Cardiac muscle cell (in vitro differentiated cells and primary cell): ENCODE data around the gene FAR2. TPM values are rescaled to one million over a fixed set of nuclear protein-coding genes. Genes with fewer than 3 reads are reported as not detected.

Experiments
- DNase-seq, 2 donors: peaks; one replicate each; pipeline versions ENCODE4 v3.0.0 to v3.0.0-alpha.2; 2010 to 2017; ENCODE audit warnings: low read depth in 1 of 2, low spot score in 1 of 2
- H3K27ac ChIP-seq: fragments of 200-600 bp; sonication (generic); 2 replicates; pipeline ENCODE4 v1.5.1; 2016
- H3K27me3 ChIP-seq: fragments of 200-600 bp; sonication (generic); 2 replicates; pipeline ENCODE4 v1.6.0; 2016; ENCODE audit warnings: control low read depth
- H3K36me3 ChIP-seq: fragments of 200-600 bp; sonication (generic); 2 replicates; pipeline ENCODE4 v1.5.1; 2016; ENCODE audit warnings: control low read depth
- H3K4me1 ChIP-seq: fragments of 200-600 bp; sonication (generic); 2 replicates; pipeline ENCODE4 v1.8.1; 2017; ENCODE audit warnings: low read depth, mild to moderate bottlenecking, mixed run types
- H3K4me3 ChIP-seq: fragments of 200-600 bp; sonication (generic); 2 replicates; pipeline ENCODE4 v1.5.1; 2016; ENCODE audit warnings: mild to moderate bottlenecking
- H3K9me3 ChIP-seq: fragments of 200-600 bp; sonication (generic); 2 replicates; pipeline ENCODE4 v1.5.1; 2017; ENCODE audit warnings: low read depth, mild to moderate bottlenecking, control low read depth
- polyA plus RNA-seq: library from polyadenylated mRNA; unstranded; fragments of >200 nt; fragmentation: Nextera tagmentation; extraction: Ambion mirVana; gene quantifications from 2 replicates; pipeline ENCODE4 v1.2.1, GENCODE V29; 2016
- total RNA-seq: library from RNA; depleted of rRNA; stranded (reverse); fragments of >200 nt; gene quantifications from 2 replicates; pipeline ENCODE4 v1.2.3, GENCODE V29; 2016
- TF ChIP-seq, protein P1 (sequence below): IDR thresholded peaks from 2 replicates; pipeline ENCODE4 v1.5.1; 2012; ENCODE audit warnings: low read depth, mild to moderate bottlenecking, low read length

Gene FAR2
- total and polyA plus RNA-seq, 2 experiments from 2014 or later: 0.38 to 0.42 TPM

DNA sequence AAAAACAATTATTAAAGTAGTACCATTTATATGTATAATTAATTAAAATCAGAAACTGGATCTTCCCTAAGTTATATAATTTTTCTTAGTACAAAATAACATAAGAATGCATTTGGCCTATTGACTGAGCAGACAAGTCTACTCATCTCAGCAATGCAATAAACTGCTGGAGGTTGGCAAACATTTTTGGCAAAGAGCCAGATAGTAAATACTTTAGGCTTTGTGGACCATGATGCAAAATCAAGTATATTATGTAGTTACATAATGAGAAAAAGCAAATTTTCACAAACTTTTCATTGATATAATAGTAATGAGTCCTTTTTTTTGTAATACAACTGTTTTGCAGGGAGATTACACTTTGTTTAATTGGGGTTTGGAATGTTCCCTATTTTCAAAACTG lies 201.0 kb downstream of the FAR2 start:
- Histone ChIP-seq H3K27ac (no peak overlapping the region), H3K27me3 (no peaks in the 10 kb centered on the region), H3K36me3 (peaks cover 44% of the 10 kb centered on the region), H3K4me3 (no peak overlapping the region), H3K4me1 (no peaks in the 10 kb centered on the region), H3K9me3 (no peaks in the 10 kb centered on the region)
- DNase-seq: peak; percentile 13 to 70
- TF ChIP-seq, protein P1, sequence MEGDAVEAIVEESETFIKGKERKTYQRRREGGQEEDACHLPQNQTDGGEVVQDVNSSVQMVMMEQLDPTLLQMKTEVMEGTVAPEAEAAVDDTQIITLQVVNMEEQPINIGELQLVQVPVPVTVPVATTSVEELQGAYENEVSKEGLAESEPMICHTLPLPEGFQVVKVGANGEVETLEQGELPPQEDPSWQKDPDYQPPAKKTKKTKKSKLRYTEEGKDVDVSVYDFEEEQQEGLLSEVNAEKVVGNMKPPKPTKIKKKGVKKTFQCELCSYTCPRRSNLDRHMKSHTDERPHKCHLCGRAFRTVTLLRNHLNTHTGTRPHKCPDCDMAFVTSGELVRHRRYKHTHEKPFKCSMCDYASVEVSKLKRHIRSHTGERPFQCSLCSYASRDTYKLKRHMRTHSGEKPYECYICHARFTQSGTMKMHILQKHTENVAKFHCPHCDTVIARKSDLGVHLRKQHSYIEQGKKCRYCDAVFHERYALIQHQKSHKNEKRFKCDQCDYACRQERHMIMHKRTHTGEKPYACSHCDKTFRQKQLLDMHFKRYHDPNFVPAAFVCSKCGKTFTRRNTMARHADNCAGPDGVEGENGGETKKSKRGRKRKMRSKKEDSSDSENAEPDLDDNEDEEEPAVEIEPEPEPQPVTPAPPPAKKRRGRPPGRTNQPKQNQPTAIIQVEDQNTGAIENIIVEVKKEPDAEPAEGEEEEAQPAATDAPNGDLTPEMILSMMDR: no peak

DNA sequence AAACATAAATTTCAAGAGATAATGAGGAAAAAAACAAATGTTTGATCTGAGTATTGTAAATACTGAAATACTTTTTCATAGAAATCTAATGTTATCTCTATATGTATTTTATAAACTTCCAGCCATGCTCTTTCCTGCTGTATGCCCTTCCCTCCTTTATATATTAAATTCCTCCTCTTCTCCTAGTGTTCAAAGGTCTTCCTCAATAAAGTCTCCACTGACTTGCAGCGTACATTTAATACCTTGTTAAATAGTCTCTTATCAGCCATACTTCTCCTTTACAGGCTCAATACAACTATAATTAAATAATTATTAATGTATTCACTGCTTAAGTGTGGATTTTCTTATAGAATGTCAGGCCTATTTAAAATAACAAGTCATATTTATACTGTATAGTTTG lies 205.9 kb downstream of the FAR2 start:
- TF ChIP-seq, protein P1: no peak
- DNase-seq: no peak
- Histone ChIP-seq H3K4me3 (no peak overlapping the region), H3K27me3 (no peaks in the 10 kb centered on the region), H3K9me3 (no peaks in the 10 kb centered on the region), H3K27ac (no peak overlapping the region), H3K36me3 (peaks cover 39% of the 10 kb centered on the region), H3K4me1 (no peaks in the 10 kb centered on the region)

DNA sequence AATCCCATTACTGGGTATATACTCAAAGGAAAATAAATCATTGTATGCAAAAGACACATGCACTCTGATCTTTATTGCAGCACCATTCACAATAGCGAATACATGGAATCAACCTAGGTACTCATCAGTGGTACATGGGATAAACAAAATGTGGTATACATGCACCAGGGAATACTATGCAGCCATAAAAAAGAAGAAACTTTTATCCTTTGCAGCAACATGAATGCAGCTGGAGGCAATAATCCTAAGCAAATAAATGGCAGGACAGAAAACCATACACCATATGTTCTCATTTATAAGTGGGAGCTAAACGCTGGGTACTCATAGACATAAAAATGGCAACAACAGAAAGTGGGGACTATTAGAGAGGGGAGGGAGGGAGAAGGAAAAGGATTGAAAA lies 216.0 kb downstream of the FAR2 start:
- no peak overlapping the region for H3K27ac ChIP-seq
- H3K9me3 ChIP-seq: no peaks in the 10 kb centered on the region
- no peak overlapping the region for H3K4me3 ChIP-seq
- no peak for DNase-seq
- peaks cover 21% of the 10 kb centered on the region for H3K36me3 ChIP-seq
- no peaks in the 10 kb centered on the region for H3K4me1 ChIP-seq
- H3K27me3 ChIP-seq: no peaks in the 10 kb centered on the region
- TF ChIP-seq, protein P1: no peak

DNA sequence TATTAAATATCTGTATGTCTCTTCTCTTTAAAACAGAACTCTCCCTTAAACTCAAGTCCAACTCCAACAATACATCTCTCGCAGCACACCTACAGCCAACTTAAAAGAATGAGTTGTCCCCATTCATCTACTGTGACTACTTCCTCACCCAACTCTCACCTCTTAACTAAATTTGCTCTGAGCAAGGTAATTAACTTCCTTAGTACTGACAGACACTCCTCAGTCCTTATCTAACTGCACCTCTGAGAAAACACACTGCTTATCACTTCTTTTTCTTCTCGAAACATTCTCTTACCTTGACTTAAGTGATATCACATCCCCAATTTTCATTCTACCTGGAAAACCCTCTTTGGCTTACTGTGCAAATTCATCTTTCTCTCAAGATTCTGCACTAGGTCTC lies 224.9 kb downstream of the FAR2 start:
- TF ChIP-seq, protein P1: no peak
- Histone ChIP-seq H3K36me3 (peaks cover 14% of the 10 kb centered on the region), H3K4me3 (no peak overlapping the region), H3K4me1 (no peaks in the 10 kb centered on the region), H3K27ac (no peak overlapping the region), H3K9me3 (no peaks in the 10 kb centered on the region), H3K27me3 (no peaks in the 10 kb centered on the region)
- no peak for DNase-seq

DNA sequence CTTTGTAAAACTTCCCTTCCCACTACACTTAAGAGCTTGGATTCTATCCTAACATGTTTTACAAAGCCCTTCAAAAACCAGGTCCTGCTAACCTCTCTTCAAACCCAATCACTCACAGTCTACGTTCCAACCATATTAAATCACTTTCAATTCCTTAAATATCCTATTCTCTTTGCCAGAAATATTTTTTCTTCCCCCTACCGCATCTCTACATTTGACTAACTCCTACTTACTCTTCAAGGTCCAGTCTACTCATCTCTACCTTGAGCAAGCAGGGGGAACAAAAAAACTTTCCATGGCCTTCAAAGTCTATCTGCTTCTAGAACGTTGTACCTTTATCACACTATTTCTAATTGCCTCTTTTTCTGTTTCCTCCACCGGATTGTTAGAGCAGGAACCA lies 225.8 kb downstream of the FAR2 start:
- TF ChIP-seq, protein P1: no peak
- H3K27me3 ChIP-seq: no peaks in the 10 kb centered on the region
- peaks cover 6% of the 10 kb centered on the region for H3K4me1 ChIP-seq
- H3K9me3 ChIP-seq: no peaks in the 10 kb centered on the region
- H3K4me3 ChIP-seq: no peak overlapping the region
- no peak for DNase-seq
- no peak overlapping the region for H3K27ac ChIP-seq
- peaks cover 14% of the 10 kb centered on the region for H3K36me3 ChIP-seq

DNA sequence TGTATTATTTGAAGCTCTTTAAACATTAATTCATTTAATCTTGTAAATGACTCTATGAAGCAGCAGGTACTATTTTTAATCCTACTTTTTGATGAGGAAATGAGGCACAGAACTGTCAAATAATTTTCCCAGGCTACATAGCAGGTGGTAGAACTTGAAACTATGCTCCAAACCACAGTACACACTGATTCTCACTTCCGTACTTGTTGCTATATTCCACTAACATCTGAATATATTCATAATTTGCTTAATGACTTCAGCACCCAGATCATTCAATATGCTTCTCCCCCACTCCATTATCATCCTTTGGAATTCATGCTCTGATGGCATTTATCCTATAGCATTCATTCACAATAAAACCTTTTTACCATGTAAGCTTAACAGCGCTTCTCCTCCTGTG lies 227.0 kb downstream of the FAR2 start:
- H3K27me3 ChIP-seq: no peaks in the 10 kb centered on the region
- H3K36me3 ChIP-seq: peaks cover 3% of the 10 kb centered on the region
- no peak overlapping the region for H3K4me3 ChIP-seq
- no peaks in the 10 kb centered on the region for H3K9me3 ChIP-seq
- H3K4me1 ChIP-seq: peaks cover 9% of the 10 kb centered on the region
- DNase-seq: no peak
- H3K27ac ChIP-seq: no peak overlapping the region
- TF ChIP-seq, protein P1: no peak
